SU-DHL-6 (cell line): ENCODE results near the gene STX16.

ENCODE experiments used
- H2AFZ ChIP-seq: fragments of 200-600 bp; sonication (generic); 2 replicates; pipeline ENCODE4 v1.6.1; 2014; ENCODE audit warnings: low read depth, mild to moderate bottlenecking, moderate library complexity, mixed read lengths, antibody characterized with exemption, low read length; ENCODE audit not compliant: severe bottlenecking
- H3F3A ChIP-seq: fragments of 200-600 bp; shearing (Covaris generic); 2 replicates; pipeline ENCODE4 v1.6.0; 2016; ENCODE audit warnings: antibody characterized with exemption, mild to moderate bottlenecking; ENCODE audit not compliant: insufficient read depth
- H3K27ac ChIP-seq: fragments of 200-600 bp; sonication (generic); 2 replicates; pipeline ENCODE4 v1.5.1; 2016; ENCODE audit warnings: low read depth, mild to moderate bottlenecking, low read length, moderate library complexity, mixed read lengths
- H3K27me3 ChIP-seq: fragments of 200-600 bp; sonication (generic), shearing (Covaris generic); 2 replicates; pipeline ENCODE4 v1.6.0; 2014; ENCODE audit warnings: mild to moderate bottlenecking, low read length
- H3K36me3 ChIP-seq: fragments of 200-600 bp; sonication (generic); 2 replicates; pipeline ENCODE4 v1.6.1; 2014; ENCODE audit warnings: mild to moderate bottlenecking, low read length, mixed read lengths
- H3K4me2 ChIP-seq: fragments of 300-600, 200-600 bp; shearing (Covaris generic), sonication (generic); 2 replicates; pipeline ENCODE4 v1.6.0; 2014; ENCODE audit warnings: low read length, low read depth, mild to moderate bottlenecking; ENCODE audit not compliant: poor library complexity, severe bottlenecking
- H3K4me3 ChIP-seq: fragments of 200-600 bp; sonication (generic); 2 replicates; pipeline ENCODE4 v1.5.1; 2014; ENCODE audit warnings: antibody characterized with exemption, low read length, mild to moderate bottlenecking, mixed read lengths; ENCODE audit not compliant: insufficient read depth, poor library complexity, severe bottlenecking
- H3K79me2 ChIP-seq: fragments of 200-600 bp; sonication (generic); 2 replicates; pipeline ENCODE4 v1.6.1; 2014; ENCODE audit warnings: mild to moderate bottlenecking, low read length, moderate library complexity; ENCODE audit not compliant: insufficient read depth
- H3K9ac ChIP-seq: fragments of 200-600 bp; sonication (generic); 2 replicates; pipeline ENCODE4 v1.7.0; 2014; ENCODE audit warnings: mild to moderate bottlenecking, low read length
- H3K9me2 ChIP-seq: fragments of 200-600 bp; sonication (generic); replicated peaks from 2 replicates; pipeline ENCODE4 v1.6.1; 2014; ENCODE audit warnings: low read length; ENCODE audit not compliant: insufficient read depth
- H3K9me3 ChIP-seq: fragments of 200-600 bp; sonication (generic); 2 replicates; pipeline ENCODE4 v1.6.1; 2014; ENCODE audit warnings: low read length, mixed read lengths; ENCODE audit not compliant: insufficient read depth
- H4K20me1 ChIP-seq: fragments of 200-600 bp; sonication (generic); 2 replicates; pipeline ENCODE4 v1.6.1; 2014; ENCODE audit warnings: low read depth, mild to moderate bottlenecking, antibody characterized with exemption, low read length, moderate library complexity, mixed read lengths
- EZH2phosphoT487 ChIP-seq: fragments of 200-600 bp; sonication (generic), shearing (Covaris generic); conservative IDR thresholded peaks from 2 replicates; pipeline ENCODE4 v1.6.1; 2018; ENCODE audit warnings: mild to moderate bottlenecking, antibody characterized with exemption, low read length, moderate library complexity, mixed read lengths
- TF ChIP-seq, protein P1 (sequence below): fragments of 200-600 bp; sonication (generic); IDR thresholded peaks from one replicate; pipeline ENCODE4 v1.5.1; 2017; ENCODE audit warnings: antibody characterized with exemption, mild to moderate bottlenecking, low read length, moderate library complexity; ENCODE audit not compliant: insufficient read depth, poor library complexity, severe bottlenecking

STX16 gene

DNA sequence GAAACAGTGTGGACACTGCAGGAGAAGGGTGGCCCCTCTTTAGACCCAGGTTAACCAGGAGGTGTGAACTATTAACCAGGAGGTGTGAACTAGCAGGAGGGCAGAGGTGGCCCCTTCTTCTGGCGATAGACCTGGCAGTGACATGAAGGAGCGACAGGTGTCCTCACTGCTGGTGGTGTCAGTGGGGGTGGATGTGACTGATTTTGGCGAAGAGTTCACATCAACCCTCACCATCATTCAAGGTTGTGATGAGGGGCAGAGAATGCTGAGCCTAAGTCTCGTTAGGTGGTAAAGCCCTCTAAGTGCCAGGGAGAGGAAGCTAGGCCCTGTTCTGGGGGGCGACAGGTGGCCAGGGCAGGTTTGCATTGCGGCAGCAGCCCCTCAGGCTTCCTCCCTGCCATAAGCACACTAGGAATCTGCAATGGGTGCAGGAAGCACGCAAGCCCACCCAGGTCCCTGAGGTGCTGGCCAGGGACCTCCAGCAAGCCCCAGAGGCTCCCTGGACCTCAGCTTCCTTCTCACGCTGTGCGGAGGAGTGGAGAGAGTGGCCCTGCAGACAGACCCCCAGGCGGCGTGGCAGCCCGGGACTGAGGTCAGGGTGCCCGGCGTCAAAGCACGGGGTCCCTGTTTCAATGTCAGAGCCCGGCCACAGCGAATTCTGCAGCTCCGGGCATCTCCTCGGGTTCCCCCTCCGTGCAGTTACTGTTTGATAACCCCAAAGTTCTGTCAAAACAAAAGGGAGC is 55.2 kb downstream of the STX16 start:
- Histone ChIP-seq H3K9me2 (no peaks in the 10 kb centered on the region), H4K20me1 (no peaks in the 10 kb centered on the region), H3K4me3 (no peak overlapping the region), H3K79me2 (no peaks in the 10 kb centered on the region), H3K9me3 (no peaks in the 10 kb centered on the region), H3K27me3 (no peaks in the 10 kb centered on the region), H2AFZ (no peak overlapping the region), H3K36me3 (no peaks in the 10 kb centered on the region), H3K27ac (no peak overlapping the region), H3K4me2 (no peak overlapping the region), H3F3A (no peaks in the 10 kb centered on the region), H3K9ac (no peak overlapping the region)
- TF ChIP-seq, protein P1, sequence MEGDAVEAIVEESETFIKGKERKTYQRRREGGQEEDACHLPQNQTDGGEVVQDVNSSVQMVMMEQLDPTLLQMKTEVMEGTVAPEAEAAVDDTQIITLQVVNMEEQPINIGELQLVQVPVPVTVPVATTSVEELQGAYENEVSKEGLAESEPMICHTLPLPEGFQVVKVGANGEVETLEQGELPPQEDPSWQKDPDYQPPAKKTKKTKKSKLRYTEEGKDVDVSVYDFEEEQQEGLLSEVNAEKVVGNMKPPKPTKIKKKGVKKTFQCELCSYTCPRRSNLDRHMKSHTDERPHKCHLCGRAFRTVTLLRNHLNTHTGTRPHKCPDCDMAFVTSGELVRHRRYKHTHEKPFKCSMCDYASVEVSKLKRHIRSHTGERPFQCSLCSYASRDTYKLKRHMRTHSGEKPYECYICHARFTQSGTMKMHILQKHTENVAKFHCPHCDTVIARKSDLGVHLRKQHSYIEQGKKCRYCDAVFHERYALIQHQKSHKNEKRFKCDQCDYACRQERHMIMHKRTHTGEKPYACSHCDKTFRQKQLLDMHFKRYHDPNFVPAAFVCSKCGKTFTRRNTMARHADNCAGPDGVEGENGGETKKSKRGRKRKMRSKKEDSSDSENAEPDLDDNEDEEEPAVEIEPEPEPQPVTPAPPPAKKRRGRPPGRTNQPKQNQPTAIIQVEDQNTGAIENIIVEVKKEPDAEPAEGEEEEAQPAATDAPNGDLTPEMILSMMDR = no peak
- TF ChIP-seq EZH2phosphoT487 = no peak

DNA sequence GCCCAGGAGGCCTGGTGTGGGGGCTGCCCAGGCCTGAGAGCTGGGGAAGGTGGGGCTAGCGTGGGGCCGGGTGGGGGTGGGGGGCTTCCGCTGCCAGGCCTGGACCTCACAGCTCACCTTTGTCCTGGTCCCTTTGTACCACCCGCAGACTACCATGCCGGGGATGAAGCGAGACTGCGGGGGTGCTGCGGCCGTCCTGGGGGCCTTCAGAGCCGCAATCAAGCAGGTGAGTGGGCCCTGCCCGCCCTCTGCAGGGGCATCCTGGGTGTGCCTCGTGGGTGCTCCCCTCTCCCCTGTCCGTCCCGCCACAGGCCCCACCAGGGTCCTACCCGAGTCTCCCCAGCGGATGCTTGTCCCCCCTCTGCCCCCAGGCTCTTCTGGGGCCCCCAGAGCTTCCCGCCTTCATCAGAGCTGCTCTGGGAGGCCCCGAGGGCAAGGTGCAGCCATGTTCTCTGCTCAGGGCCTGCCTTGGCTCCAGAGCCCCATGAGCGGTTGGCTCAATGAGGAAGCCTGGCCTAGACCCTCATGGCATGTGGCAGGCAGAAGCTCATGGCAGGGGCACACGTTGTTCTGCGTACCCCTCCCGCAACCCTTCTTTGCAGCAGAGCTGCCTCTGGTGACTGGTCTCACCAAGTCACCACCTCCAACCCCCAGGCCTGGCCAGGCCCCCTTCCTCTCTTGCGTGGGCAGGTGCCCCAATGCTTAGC is 56.0 kb downstream of the STX16 start:
- no peaks in the 10 kb centered on the region for H3K9me2 ChIP-seq
- H3F3A ChIP-seq = no peaks in the 10 kb centered on the region
- no peaks in the 10 kb centered on the region for H3K79me2 ChIP-seq
- no peaks in the 10 kb centered on the region for H3K9me3 ChIP-seq
- TF ChIP-seq, protein P1 = no peak
- no peak for TF ChIP-seq EZH2phosphoT487
- no peaks in the 10 kb centered on the region for H4K20me1 ChIP-seq
- no peaks in the 10 kb centered on the region for H3K27me3 ChIP-seq
- no peak overlapping the region for H3K4me2 ChIP-seq
- no peaks in the 10 kb centered on the region for H3K36me3 ChIP-seq
- no peak overlapping the region for H2AFZ ChIP-seq
- H3K4me3 ChIP-seq = no peak overlapping the region
- H3K9ac ChIP-seq = no peak overlapping the region
- H3K27ac ChIP-seq = no peak overlapping the region

DNA sequence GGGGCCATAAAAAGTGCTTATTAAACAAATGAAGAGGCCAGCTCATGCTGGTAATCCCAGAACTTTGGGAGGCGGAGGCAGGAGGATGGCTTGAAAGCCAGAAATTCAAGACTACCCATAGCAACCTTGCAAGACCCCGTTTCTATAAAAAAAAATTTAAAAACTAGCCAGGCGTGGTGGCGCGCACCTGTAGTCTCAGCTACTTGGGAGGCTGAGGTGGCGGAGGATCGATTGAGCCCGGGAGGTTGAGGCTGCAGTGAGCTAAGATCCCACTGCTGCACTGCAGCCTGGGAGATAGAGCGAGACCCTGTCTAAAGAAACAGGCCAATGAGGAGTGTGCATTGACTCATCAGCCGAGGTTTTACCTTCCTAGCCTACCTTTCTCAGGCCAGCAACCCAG is 56.7 kb downstream of the STX16 start:
- no peaks in the 10 kb centered on the region for H4K20me1 ChIP-seq
- TF ChIP-seq, protein P1 = no peak
- TF ChIP-seq EZH2phosphoT487 = no peak
- H2AFZ ChIP-seq = no peak overlapping the region
- no peaks in the 10 kb centered on the region for H3K27me3 ChIP-seq
- H3K9me3 ChIP-seq = no peaks in the 10 kb centered on the region
- no peaks in the 10 kb centered on the region for H3K36me3 ChIP-seq
- H3K4me3 ChIP-seq = no peak overlapping the region
- H3K9me2 ChIP-seq = no peaks in the 10 kb centered on the region
- no peak overlapping the region for H3K27ac ChIP-seq
- no peaks in the 10 kb centered on the region for H3K79me2 ChIP-seq
- no peak overlapping the region for H3K4me2 ChIP-seq
- H3K9ac ChIP-seq = no peak overlapping the region
- no peaks in the 10 kb centered on the region for H3F3A ChIP-seq
